RWPE1 (cell line): Measurements from ENCODE around the gene CCDC116.
A peak's percentile ranks its signal among the peaks of the same experiment; 100 is the strongest.

ENCODE experiments used
- CTCF ChIA-PET: fragments of 350-600 bp; sonication (Branson Sonifier 250); formaldehyde crosslinking; extraction: SDS; loops from one replicate; lab custom pipeline; 2021; lab: Yijun Ruan, JAX
- POLR2A ChIA-PET: fragments of 400-600 bp; formaldehyde crosslinking; extraction: SDS; loops from one replicate; lab custom pipeline; 2020; ENCODE audit warnings: antibody characterized with exemption; ENCODE audit not compliant: low non-redundant PET; lab: Yijun Ruan, JAX
- DNase-seq: peaks from one replicate; pipeline ENCODE4 v3.0.0; 2012; ENCODE audit warnings: low spot score
- H3K27ac ChIP-seq: fragments of 450-650 bp; 2 replicates; pipeline ENCODE4 v1.5.1; 2017
- TF ChIP-seq, protein P1 (sequence below): fragments of 450-650 bp; conservative IDR thresholded peaks from 2 replicates; pipeline ENCODE4 v1.5.1; 2017; ENCODE audit warnings: low read depth, mild to moderate bottlenecking

The CCDC116 gene

DNA sequence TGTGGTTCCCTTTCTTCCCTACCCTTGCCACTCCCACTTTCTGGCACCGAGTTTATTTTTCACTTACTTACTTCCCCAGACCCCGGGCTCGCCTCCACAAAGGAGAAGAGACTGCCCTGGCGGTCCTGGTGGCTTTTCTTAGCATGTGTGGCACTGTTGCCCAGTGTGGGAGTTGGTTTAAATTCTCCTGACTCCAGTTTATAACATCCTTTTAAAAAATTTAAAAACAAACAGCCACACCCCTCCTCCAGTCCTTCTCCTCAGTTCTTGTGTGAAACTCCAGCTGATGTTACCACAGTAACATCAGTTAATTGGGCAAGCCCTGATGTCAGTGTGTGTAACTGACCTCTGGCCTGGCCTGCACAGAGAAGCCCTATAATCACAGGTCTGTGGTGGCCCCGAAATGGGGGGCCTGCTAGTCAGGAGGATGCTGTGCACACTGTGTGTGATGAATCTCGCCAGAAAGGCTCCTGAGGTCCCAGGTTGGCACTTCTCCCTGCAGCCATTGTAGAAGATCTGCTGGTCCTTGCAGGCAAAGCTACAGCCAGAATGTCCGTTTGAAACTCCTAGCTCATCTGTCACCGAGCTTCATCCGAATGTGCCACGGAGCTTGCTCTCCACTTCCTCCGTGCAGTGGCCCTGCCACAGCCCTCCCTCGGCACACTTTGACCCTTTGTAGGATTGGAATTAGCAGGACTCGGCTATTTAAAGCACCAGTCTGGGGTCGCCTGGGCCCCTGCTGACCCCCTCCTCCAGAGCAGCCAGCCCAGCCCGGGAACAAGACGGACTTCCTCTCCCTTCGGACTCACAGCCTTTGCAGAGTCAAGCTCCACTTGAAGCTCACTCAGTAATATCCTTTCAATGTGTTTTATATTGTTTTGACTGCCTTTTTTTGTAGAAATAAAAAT is 10.3 kb upstream of the CCDC116 start:
- no peak for DNase-seq
- ChIA-PET CTCF (no interaction called here), POLR2A (no interaction called here)
- TF ChIP-seq, protein P1, sequence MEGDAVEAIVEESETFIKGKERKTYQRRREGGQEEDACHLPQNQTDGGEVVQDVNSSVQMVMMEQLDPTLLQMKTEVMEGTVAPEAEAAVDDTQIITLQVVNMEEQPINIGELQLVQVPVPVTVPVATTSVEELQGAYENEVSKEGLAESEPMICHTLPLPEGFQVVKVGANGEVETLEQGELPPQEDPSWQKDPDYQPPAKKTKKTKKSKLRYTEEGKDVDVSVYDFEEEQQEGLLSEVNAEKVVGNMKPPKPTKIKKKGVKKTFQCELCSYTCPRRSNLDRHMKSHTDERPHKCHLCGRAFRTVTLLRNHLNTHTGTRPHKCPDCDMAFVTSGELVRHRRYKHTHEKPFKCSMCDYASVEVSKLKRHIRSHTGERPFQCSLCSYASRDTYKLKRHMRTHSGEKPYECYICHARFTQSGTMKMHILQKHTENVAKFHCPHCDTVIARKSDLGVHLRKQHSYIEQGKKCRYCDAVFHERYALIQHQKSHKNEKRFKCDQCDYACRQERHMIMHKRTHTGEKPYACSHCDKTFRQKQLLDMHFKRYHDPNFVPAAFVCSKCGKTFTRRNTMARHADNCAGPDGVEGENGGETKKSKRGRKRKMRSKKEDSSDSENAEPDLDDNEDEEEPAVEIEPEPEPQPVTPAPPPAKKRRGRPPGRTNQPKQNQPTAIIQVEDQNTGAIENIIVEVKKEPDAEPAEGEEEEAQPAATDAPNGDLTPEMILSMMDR, result no peak
- peak overlapping the region; percentile 84 for H3K27ac ChIP-seq

DNA sequence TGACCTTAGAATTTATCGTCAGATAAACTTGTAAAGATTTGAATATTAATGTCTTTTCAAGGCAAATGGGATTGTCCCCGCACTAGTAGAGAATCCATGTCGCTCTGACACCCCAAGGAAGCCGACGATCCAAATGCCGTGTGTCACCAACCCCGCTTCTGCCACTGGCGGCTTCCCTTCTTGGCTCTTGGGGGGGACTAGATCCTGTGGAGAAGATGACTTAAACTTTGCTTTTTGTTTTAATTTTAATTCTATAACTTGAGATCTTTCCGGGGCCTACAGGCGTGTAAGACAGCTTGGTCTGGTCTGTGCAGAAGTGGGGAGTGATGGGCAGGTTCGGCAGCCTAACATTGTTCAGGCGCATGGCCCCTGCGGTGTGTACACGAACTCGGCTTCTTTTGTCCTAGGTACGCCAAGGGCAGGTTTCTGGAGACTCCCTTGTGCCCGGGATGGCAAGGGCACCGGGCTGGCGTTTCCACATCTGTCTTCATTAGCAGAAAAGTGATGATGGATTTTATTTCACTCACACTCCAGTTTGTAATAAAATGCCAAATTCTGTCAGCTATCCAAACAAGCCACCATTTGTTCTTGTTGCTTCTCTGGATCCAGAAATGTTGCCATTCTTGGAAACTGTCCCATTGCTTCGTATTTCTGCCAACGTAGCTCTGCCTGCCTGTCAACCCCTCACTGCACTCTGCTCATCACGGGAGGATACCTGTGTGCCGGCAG is 9.5 kb upstream of the CCDC116 start:
- POLR2A ChIA-PET, result no interaction called here
- CTCF ChIA-PET, result no interaction called here
- H3K27ac ChIP-seq, result peak overlapping the region; percentile 84
- DNase-seq, result no peak
- TF ChIP-seq, protein P1, result no peak

DNA sequence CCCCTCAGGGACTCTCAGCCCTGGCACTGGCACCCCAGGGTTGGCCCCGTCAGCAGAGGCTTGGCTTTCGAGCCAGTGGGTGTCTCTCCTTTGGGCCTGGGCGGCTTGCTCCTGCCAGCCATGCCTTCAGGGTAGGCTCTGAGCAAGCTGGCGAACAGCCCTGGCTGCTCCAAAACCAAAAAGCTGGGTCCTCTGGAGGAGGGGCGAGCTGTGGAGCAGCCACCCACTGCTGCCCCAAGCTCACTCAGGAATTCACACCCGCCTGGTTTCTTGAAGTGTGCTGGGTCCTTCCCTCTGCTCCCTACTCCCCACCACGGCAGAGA is 9.0 kb upstream of the CCDC116 start:
- CTCF ChIA-PET, result no interaction called here
- TF ChIP-seq, protein P1, result no peak
- DNase-seq, result no peak
- H3K27ac ChIP-seq, result peak overlapping the region; percentile 84
- POLR2A ChIA-PET, result no interaction called here

DNA sequence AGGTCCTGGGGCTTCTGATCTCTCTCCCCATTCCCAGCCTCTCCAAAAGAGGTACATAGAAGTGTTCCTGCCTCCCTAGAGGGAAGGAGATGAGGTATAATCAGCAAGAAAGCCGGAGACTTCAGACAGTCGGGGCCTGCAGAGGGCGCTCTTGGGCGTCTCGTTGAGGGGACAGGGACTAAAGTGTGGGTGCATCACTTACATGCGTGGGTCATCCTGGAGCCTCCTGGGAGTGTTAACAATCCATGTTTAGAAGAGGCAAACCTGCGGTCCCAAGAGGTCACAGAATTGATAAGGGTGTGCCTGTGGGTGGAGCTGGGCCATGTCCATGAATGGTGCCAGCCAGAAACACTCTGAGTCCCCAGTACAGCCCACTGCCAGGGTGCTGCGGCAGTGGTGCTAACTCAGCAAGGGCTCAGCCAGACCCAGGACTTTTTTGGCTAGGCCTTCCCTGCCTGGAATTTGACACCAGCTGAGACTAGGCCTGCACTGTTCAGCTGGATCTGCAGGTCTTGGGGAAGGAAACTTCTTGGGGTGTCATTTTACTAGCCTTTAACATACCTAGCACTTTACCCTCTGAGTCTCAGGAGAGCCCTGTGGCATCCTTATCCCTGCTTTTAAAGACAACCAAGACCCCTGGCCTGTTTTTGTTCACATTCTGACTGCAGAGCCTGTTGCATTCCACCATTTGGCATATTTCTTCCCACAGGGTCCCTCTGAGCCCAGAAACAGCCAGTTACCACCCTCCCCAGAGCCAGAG is 8.3 kb upstream of the CCDC116 start:
- peak overlapping the region; percentile 84 for H3K27ac ChIP-seq
- DNase-seq, result no peak
- TF ChIP-seq, protein P1, result peak; percentile 49
- CTCF ChIA-PET, result interaction anchor here (0.6 to 1.2 kb wide), 3 partner anchors 17 to 620 kb away, joined by 3 to 4 read pairs (median 4); partner anchors contain the start of gene SDF2L1
- POLR2A ChIA-PET, result no interaction called here

DNA sequence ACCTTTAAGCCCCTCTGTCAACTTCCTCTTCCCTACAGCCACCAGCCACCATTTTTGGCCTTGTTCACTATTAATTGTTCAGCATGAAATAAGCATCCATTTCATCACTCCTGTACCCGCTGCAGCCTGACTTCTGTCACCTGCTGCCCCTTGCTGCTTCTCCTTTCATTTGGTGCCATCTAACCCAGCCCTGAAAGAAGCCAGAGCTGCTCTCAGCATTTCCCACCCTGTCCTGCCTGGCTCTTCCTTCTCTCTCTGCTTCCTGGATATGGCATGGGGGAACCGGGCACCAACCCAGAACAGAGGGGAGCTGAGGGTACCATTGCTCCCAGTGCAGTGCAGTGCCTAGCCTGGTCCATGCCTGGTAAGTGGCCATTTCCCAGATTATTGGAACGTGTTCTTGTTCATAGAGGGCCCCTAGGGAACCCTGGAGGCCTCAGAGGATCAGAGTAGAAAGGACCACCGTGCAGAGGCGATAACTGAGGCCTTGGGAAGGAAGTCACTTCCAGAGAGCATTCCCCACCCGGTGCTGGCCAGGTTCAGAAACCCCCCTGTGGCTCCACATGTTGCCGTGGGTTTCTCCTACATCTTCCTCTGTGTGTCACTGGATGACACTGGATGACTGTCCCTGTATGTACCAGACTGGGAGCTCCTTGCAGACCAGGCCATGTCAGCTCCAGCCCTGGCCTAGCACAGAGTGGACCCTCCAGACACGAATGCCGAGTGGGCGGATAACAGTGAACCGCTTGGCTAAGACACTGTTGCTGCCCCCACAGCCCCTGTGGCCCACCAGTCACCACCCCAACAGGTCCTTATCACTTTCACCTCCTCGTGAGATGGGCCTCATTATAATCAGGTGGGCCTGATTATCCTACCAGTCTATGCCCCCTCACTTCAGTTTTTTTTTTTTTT is 7.4 kb upstream of the CCDC116 start:
- ChIA-PET POLR2A (no interaction called here), CTCF (interaction anchor here (0.6 to 1.2 kb wide), 3 partner anchors 16 to 621 kb away, joined by 3 to 4 read pairs (median 4); partner anchors contain the start of gene SDF2L1)
- DNase-seq, result no peak
- TF ChIP-seq, protein P1, result no peak
- H3K27ac ChIP-seq, result peak overlapping the region; percentile 84
